Measurements from ENCODE around the gene FTSJ1. TPM values are rescaled to one million over a fixed set of nuclear protein-coding genes. Genes with fewer than 3 reads are reported as not detected.
A peak's percentile ranks its signal among the peaks of the same experiment; 100 is the strongest.

The FTSJ1 gene
- total RNA-seq, 5 donors from 2014 or later (not counting 1 experiment from before 2014, with no cell fraction given), result 51.4 to 64.9 (median 56.8) TPM

DNA sequence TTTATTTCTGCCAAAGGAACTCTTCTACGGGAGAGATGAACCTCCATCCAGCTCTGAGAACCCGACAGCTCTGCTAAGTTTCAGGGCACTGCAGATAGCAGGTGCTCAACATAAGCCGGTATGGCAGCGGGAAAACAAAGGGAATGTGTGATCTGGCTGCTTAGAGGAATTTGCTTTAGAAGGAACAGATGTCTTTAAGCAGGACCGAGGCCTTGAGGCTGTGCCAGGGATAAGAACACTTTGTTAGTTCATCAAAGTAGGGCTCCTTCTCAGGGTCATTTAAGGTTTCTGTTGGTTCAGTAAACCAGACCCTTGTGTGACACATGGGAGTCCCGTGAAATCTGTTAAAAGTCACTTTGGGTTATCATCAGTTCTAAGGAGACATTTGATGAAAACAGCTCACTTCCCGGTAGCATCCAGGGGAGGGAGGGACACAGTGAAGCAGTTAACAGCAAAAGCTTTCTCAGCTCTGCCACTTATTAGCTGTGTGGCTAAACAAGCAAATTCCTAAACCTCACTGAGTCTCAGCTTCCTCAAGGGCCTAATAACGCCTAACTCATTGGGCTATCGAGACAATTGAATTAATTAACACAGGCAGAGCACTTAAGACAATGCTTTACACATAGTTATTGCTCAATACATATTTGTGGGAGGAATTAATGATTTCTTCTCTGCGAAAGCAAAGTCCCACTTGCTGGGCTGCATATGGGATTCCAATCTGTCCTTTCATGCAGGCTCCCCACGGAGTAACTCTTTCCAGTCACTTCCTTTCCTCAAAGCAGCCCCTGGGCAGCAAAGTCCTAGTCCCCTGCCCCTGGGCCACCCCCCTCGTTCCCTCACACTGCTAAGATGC lies 2.9 kb upstream of the FTSJ1 start:
- no peak for ATAC-seq (replicated peaks in 1 of 4)
- Histone ChIP-seq H3K27me3 (replicated peaks in 1 of 2; ENCODE audit: control insufficient read depth in 2 of 2, extremely low read depth in 1 of 2, insufficient read depth in 2 of 2, low read length in 1 of 2) (no peaks in the 10 kb centered on the region), H3K27ac (ENCODE audit: low read length) (no peak overlapping the region), H3K4me3 (ENCODE audit: control insufficient read depth in 1 of 2, extremely low read depth in 1 of 2, low read length in 1 of 2) (no peak overlapping the region), H3K36me3 (ENCODE audit: control insufficient read depth in 2 of 2, extremely low read depth in 1 of 2, insufficient read depth in 1 of 2, low read length in 1 of 2) (peaks cover 0 to under 1% of the 10 kb centered on the region in 2 donors), H3K9me3 (no peaks in the 10 kb centered on the region), H3K4me1 (ENCODE audit: control insufficient read depth in 1 of 2, extremely low read depth in 1 of 2, insufficient read depth in 2 of 2, low read length in 2 of 2) (peaks cover 4 to 24% of the 10 kb centered on the region in 2 experiments)
- DNase-seq, result no peak
- 90% methylated on average over 5 of the region's 12 CpGs for WGBS (ENCODE audit: insufficient coverage)
- H3K9me3 Mint-ChIP-seq, result no peaks in the 10 kb centered on the region
- no peak overlapping the region for H3K27ac Mint-ChIP-seq
- CTCF ChIA-PET, result no interaction called here
- H3K4me3 Mint-ChIP-seq, result no peak overlapping the region
- POLR2A ChIA-PET, result no interaction called here
- H3K36me3 Mint-ChIP-seq, result peaks cover 4% of the 10 kb centered on the region
- H3K27me3 Mint-ChIP-seq, result peaks cover 0 to 12% of the 10 kb centered on the region in 2 donors
- H3K4me1 Mint-ChIP-seq, result peaks cover 23 to 37% (median 33%) of the 10 kb centered on the region in 3 donors

DNA sequence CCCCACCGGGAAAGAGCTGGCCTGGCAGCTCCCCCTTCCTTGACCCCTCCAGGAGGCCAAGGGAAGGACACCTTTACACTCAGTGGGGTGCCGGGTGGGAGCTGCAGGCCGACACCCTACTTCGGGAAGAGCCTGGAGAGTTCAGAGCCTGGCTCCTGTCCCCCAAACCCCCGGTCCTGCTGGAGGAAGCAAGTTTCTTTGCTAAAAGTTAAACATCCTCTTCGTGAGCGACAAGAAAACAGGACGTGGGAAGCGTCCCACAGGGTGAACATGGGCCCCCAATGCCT lies 2.4 kb upstream of the FTSJ1 start:
- no peak overlapping the region for H3K4me3 ChIP-seq (ENCODE audit: control insufficient read depth in 1 of 2, extremely low read depth in 1 of 2, low read length in 1 of 2)
- peaks cover 24 to 37% (median 33%) of the 10 kb centered on the region in 3 donors for H3K4me1 Mint-ChIP-seq
- H3K9me3 ChIP-seq, result no peaks in the 10 kb centered on the region
- no peak overlapping the region for H3K4me3 Mint-ChIP-seq
- H3K27me3 ChIP-seq (replicated peaks in 1 of 2; ENCODE audit: control insufficient read depth in 2 of 2, extremely low read depth in 1 of 2, insufficient read depth in 2 of 2, low read length in 1 of 2), result no peaks in the 10 kb centered on the region
- DNase-seq (no peak), ATAC-seq (replicated peaks in 1 of 4) (no peak)
- ChIA-PET CTCF (no interaction called here), POLR2A (no interaction called here)
- H3K4me1 ChIP-seq (ENCODE audit: control insufficient read depth in 1 of 2, extremely low read depth in 1 of 2, insufficient read depth in 2 of 2, low read length in 2 of 2), result peaks cover 4 to 24% of the 10 kb centered on the region in 2 experiments
- no peak overlapping the region for H3K27ac Mint-ChIP-seq
- WGBS (ENCODE audit: insufficient coverage), result 65% methylated on average over 4 of the region's 9 CpGs
- H3K36me3 Mint-ChIP-seq, result peaks cover 6% of the 10 kb centered on the region
- H3K27me3 Mint-ChIP-seq, result peaks cover 0 to 12% of the 10 kb centered on the region in 2 donors
- H3K27ac ChIP-seq (ENCODE audit: low read length), result no peak overlapping the region
- no peaks in the 10 kb centered on the region for H3K9me3 Mint-ChIP-seq
- H3K36me3 ChIP-seq (ENCODE audit: control insufficient read depth in 2 of 2, extremely low read depth in 1 of 2, insufficient read depth in 1 of 2, low read length in 1 of 2), result peaks cover 0 to 4% of the 10 kb centered on the region in 2 donors

- no CpG with 5 or more reads among the region's 10 CpGs for WGBS (ENCODE audit: insufficient coverage)
- H3K27ac ChIP-seq (ENCODE audit: low read length), result no peak overlapping the region
- Mint-ChIP-seq H3K27ac (no peak overlapping the region), H3K4me3 (no peak overlapping the region), H3K36me3 (peaks cover 8% of the 10 kb centered on the region), H3K9me3 (no peaks in the 10 kb centered on the region), H3K27me3 (peaks cover 0 to 12% of the 10 kb centered on the region in 2 donors), H3K4me1 (peaks cover 24 to 37% (median 32%) of the 10 kb centered on the region in 3 donors)
- no peaks in the 10 kb centered on the region for H3K27me3 ChIP-seq (replicated peaks in 1 of 2; ENCODE audit: control insufficient read depth in 2 of 2, extremely low read depth in 1 of 2, insufficient read depth in 2 of 2, low read length in 1 of 2)
- H3K4me3 ChIP-seq (ENCODE audit: control insufficient read depth in 1 of 2, extremely low read depth in 1 of 2, low read length in 1 of 2), result no peak overlapping the region
- H3K9me3 ChIP-seq, result no peaks in the 10 kb centered on the region
- peaks cover 0 to 7% of the 10 kb centered on the region in 2 donors for H3K36me3 ChIP-seq (ENCODE audit: control insufficient read depth in 2 of 2, extremely low read depth in 1 of 2, insufficient read depth in 1 of 2, low read length in 1 of 2)
- CTCF ChIA-PET, result interaction anchor here in 1 of 2 donors (0.7 kb wide), 1 partner anchor 387 kb away, joined by 3 read pairs; no protein-coding TSS in a partner anchor
- peaks cover 4 to 24% of the 10 kb centered on the region in 2 experiments for H3K4me1 ChIP-seq (ENCODE audit: control insufficient read depth in 1 of 2, extremely low read depth in 1 of 2, insufficient read depth in 2 of 2, low read length in 2 of 2)
- ATAC-seq (replicated peaks in 1 of 4) (no peak), DNase-seq (no peak)
- POLR2A ChIA-PET, result no interaction called here
Measured at GRCh38 chrX:48474127-48474526, 1.9 kb upstream of the FTSJ1 start.

DNA sequence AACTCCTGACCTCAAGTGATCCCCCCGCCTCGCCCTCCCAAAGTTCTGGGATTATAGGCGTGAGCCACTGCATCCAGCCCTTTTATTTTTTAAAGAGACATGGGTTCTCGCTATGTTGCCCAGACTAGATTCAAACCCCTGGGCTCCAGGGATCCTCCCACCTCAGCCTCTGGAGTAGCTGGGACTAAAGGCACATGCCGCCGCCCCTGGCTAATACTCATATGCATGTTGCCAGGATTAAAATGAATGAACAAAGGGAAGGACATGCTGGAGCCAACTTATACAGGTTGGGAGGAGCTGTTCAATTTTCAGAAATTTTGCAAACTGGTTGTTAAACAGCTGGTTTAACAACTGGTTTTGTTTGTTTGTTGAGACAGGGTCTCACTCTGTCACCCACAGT lies 1.4 kb upstream of the FTSJ1 start:
- Histone ChIP-seq H3K4me3 (ENCODE audit: control insufficient read depth in 1 of 2, extremely low read depth in 1 of 2, low read length in 1 of 2) (no peak overlapping the region), H3K27ac (ENCODE audit: low read length) (no peak overlapping the region), H3K4me1 (ENCODE audit: control insufficient read depth in 1 of 2, extremely low read depth in 1 of 2, insufficient read depth in 2 of 2, low read length in 2 of 2) (peaks cover 4 to 21% of the 10 kb centered on the region in 2 experiments), H3K27me3 (replicated peaks in 1 of 2; ENCODE audit: control insufficient read depth in 2 of 2, extremely low read depth in 1 of 2, insufficient read depth in 2 of 2, low read length in 1 of 2) (no peaks in the 10 kb centered on the region), H3K9me3 (no peaks in the 10 kb centered on the region), H3K36me3 (ENCODE audit: control insufficient read depth in 2 of 2, extremely low read depth in 1 of 2, insufficient read depth in 1 of 2, low read length in 1 of 2) (peaks cover 0 to 7% of the 10 kb centered on the region in 2 donors)
- no CpG with 5 or more reads among the region's 6 CpGs for WGBS (ENCODE audit: insufficient coverage)
- H3K27ac Mint-ChIP-seq, result no peak overlapping the region
- no peak for ATAC-seq (replicated peaks in 1 of 4)
- H3K4me3 Mint-ChIP-seq, result no peak overlapping the region
- H3K27me3 Mint-ChIP-seq, result peaks cover 0 to 12% of the 10 kb centered on the region in 2 donors
- no peaks in the 10 kb centered on the region for H3K9me3 Mint-ChIP-seq
- no peak for DNase-seq
- ChIA-PET POLR2A (no interaction called here), CTCF (interaction anchor here in 1 of 2 donors (0.5 to 0.7 kb wide), 2 partner anchors 252 to 388 kb away, joined by 3 to 9 read pairs; no protein-coding TSS in a partner anchor)
- H3K36me3 Mint-ChIP-seq, result peaks cover 10% of the 10 kb centered on the region
- H3K4me1 Mint-ChIP-seq, result peaks cover 21 to 34% (median 28%) of the 10 kb centered on the region in 3 donors

DNA sequence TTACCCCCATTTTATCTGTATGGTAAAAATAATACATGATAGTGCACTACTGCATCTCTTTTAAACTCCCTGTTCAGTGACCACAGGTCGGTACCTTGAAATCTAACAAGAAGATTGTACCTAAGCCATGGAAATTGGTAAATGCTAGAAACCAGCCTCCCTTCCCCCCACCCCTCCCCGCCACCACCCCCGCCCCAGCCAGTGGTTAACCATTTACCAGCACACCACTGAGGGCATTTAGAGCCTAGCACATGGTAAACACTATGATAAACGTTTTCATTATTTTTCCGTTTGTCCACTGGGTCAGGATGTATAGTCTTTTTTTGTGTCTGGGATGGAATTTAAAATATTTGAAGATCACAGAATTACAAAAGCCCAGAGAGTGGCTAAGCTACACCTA lies 703 bp upstream of the FTSJ1 start:
- Mint-ChIP-seq H3K4me1 (peaks cover 20 to 32% (median 25%) of the 10 kb centered on the region in 3 donors), H3K9me3 (no peaks in the 10 kb centered on the region), H3K4me3 (peak overlapping the region; percentile 86 to 94 (median 89)), H3K27ac (peak overlapping the region; percentile 87 to 93), H3K36me3 (peaks cover 12% of the 10 kb centered on the region), H3K27me3 (peaks cover 0 to 12% of the 10 kb centered on the region in 2 donors)
- ATAC-seq (replicated peaks in 1 of 4) (no peak), DNase-seq (no peak)
- Histone ChIP-seq H3K27ac (ENCODE audit: low read length) (peak overlapping the region; percentile 72), H3K27me3 (replicated peaks in 1 of 2; ENCODE audit: control insufficient read depth in 2 of 2, extremely low read depth in 1 of 2, insufficient read depth in 2 of 2, low read length in 1 of 2) (no peaks in the 10 kb centered on the region), H3K4me1 (ENCODE audit: control insufficient read depth in 1 of 2, extremely low read depth in 1 of 2, insufficient read depth in 2 of 2, low read length in 2 of 2) (peaks cover 4 to 16% of the 10 kb centered on the region in 2 experiments), H3K9me3 (no peaks in the 10 kb centered on the region), H3K36me3 (ENCODE audit: control insufficient read depth in 2 of 2, extremely low read depth in 1 of 2, insufficient read depth in 1 of 2, low read length in 1 of 2) (peaks cover 0 to 7% of the 10 kb centered on the region in 2 donors), H3K4me3 (ENCODE audit: control insufficient read depth in 1 of 2, extremely low read depth in 1 of 2, low read length in 1 of 2) (peak overlapping the region; percentile 70 to 92)
- POLR2A ChIA-PET, result no interaction called here
- WGBS (ENCODE audit: insufficient coverage), result no CpG with 5 or more reads among the region's 5 CpGs
- CTCF ChIA-PET, result interaction anchor here in 1 of 2 donors (0.5 kb wide), 1 partner anchor 253 kb away, joined by 9 read pairs; no protein-coding TSS in a partner anchor

GRCh38 chrX:48476919-48477318 lies 920 bp downstream of the FTSJ1 start:
- POLR2A ChIA-PET, result no interaction called here
- 46% methylated on average over 3 of the region's 4 CpGs for WGBS (ENCODE audit: insufficient coverage)

More at GRCh38 chrX:48476919-48477318, 920 bp downstream of the FTSJ1 start:
- H3K4me3 Mint-ChIP-seq, result peak overlapping the region; percentile 86 to 94 (median 89)
- H3K9me3 ChIP-seq, result no peaks in the 10 kb centered on the region
- ATAC-seq (replicated peaks in 1 of 4) (no peak), DNase-seq (no peak)
- peaks cover 4 to 16% of the 10 kb centered on the region in 2 experiments for H3K4me1 ChIP-seq (ENCODE audit: control insufficient read depth in 1 of 2, extremely low read depth in 1 of 2, insufficient read depth in 2 of 2, low read length in 2 of 2)
- H3K36me3 ChIP-seq (ENCODE audit: control insufficient read depth in 2 of 2, extremely low read depth in 1 of 2, insufficient read depth in 1 of 2, low read length in 1 of 2), result peaks cover 0 to 18% of the 10 kb centered on the region in 2 donors
- peak overlapping the region; percentile 72 for H3K27ac ChIP-seq (ENCODE audit: low read length)
- H3K9me3 Mint-ChIP-seq, result no peaks in the 10 kb centered on the region
- CTCF ChIA-PET, result no interaction called here
- H3K36me3 Mint-ChIP-seq, result peaks cover 16% of the 10 kb centered on the region
- H3K4me3 ChIP-seq (ENCODE audit: control insufficient read depth in 1 of 2, extremely low read depth in 1 of 2, low read length in 1 of 2), result peak overlapping the region in 1 of 2 donors; percentile 92
- H3K27me3 ChIP-seq (replicated peaks in 1 of 2; ENCODE audit: control insufficient read depth in 2 of 2, extremely low read depth in 1 of 2, insufficient read depth in 2 of 2, low read length in 1 of 2), result no peaks in the 10 kb centered on the region
- peak overlapping the region; percentile 87 to 93 for H3K27ac Mint-ChIP-seq
- H3K4me1 Mint-ChIP-seq, result peaks cover 20 to 32% (median 25%) of the 10 kb centered on the region in 3 donors
- H3K27me3 Mint-ChIP-seq, result peaks cover 0 to 12% of the 10 kb centered on the region in 2 donors
